PFSK-1 (cell line): Measurements from ENCODE around the gene ASAH2.

Source experiments
- POLR2AphosphoS5 ChIP-seq: IDR thresholded peaks from 2 replicates; pipeline ENCODE4 v1.6.1; 2012; ENCODE audit warnings: low read depth, mild to moderate bottlenecking, control low read depth, low read length, moderate library complexity
- TAF1 ChIP-seq: IDR thresholded peaks from 2 replicates; pipeline ENCODE4 v1.6.1; 2012; ENCODE audit warnings: low read length, control low read depth, borderline replicate concordance; ENCODE audit not compliant: insufficient read depth

DNA sequence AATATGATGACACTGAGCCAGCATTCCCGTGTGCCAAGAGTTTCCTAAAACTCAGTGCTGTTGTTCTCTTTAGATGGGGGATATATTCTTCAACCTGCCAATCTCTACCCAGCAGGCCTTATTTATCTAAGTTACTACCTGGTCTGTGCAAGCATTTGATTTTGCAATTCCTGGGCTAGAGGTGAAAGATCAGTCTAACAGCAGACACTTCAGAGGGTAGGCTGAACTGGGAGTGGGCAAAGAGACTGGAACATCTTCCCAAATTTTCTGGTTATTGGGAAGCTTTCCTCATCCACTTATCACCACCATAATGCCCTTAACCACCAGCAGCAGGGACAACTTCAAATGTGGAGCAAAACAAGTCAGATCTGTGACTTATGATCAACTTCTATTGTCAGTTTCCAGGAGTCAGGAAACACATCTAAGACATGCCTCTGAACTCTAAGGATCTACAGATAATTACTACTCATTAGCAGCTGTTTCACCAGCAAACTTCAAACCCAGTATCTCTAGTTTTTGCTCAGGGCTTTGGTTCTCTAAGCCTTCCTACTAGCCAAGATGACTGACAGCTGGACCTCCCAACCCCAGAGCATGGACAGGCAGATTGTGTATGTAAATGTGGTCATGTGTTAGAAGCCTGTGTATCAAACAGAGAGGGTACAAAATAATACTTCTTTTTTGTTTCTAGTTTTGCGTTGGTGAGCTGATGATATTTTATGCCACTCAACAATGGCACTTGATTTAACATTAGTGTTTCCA, 1.0 kb downstream of the ASAH2 start:
- no peak for TF ChIP-seq POLR2AphosphoS5
- TF ChIP-seq TAF1 = no peak
